NK-92 (cell line): Measurements from ENCODE around the gene HOXC11.

Experiments used
- DNase-seq: peaks from one replicate; lab custom pipeline; 2025; ENCODE audit not compliant: unreplicated experiment; lab: John Stamatoyannopoulos, UW

Gene HOXC11

GRCh38 chr12:54019924-54020590, 47.1 kb downstream of the HOXC11 start:
- no peak for DNase-seq

- no peak for DNase-seq
Observed at GRCh38 chr12:54020591-54021405, 47.9 kb downstream of the HOXC11 start.

GRCh38 chr12:54021432-54022013, 48.6 kb downstream of the HOXC11 start:
- no peak for DNase-seq

DNA sequence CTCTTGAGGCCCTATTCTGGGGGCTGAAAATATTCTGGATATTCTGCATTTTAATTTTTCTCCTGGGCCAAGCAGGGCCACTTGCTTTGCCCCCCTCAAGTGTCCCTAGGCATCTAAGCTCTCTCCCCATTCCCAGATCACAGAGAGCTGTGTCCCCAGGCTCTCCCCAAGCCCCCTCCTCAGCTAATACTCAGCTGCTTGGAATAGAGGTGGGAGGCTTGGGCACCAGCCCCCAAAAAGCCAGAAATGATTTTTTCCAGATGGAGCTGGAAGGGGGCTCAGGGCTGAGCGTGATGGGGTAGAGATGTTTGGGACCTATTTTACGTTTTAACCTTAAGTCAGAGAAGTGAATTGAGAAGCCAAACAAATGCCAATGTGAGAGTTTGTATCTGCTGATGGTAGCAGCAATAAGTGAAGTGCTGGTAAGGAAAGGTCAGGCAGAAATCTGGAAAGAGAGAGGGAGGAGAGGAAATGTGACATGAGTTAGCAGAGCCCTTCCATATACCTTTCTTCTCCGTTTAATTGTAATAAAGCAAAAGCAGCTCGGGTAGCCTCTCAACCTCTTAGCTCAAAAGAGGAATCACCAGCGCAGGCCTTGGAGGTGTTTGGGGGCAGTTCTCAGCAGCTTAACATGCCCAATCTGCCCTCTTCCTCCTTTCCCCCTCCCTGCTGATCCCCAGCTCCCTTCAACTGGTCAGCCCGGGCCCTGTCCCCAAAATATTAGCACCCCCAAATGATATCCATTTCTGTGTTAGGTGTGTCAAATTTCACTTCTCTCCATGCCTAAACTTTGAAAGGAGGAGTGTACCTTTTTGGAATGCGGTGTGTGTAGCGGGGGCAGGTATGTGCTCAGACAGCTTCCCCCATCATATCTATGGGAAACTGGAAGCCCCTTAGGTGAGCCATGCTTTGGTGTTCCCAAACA, 50.3 kb downstream of the HOXC11 start:
- DNase-seq = no peak

DNA sequence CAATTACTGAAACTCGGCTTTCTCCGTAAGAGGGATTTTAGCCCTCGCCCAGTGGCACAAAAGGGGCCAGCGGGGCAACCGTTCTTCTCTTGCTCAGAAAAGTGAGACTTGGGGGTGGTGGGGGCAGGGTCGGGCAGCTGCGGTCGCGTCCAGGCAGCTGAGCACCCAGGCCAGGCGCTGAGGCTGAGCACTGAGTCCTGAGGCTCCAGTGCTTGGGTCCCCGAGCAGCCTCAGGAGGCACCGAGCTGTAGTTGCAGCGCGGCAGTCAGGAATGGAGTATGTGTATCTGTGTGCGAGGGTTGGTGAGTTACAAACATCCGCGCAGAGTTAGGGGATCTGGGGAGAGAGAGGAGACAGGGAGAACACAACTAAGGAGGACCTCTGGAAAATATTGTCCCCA, 51.2 kb downstream of the HOXC11 start:
- no peak for DNase-seq

DNA sequence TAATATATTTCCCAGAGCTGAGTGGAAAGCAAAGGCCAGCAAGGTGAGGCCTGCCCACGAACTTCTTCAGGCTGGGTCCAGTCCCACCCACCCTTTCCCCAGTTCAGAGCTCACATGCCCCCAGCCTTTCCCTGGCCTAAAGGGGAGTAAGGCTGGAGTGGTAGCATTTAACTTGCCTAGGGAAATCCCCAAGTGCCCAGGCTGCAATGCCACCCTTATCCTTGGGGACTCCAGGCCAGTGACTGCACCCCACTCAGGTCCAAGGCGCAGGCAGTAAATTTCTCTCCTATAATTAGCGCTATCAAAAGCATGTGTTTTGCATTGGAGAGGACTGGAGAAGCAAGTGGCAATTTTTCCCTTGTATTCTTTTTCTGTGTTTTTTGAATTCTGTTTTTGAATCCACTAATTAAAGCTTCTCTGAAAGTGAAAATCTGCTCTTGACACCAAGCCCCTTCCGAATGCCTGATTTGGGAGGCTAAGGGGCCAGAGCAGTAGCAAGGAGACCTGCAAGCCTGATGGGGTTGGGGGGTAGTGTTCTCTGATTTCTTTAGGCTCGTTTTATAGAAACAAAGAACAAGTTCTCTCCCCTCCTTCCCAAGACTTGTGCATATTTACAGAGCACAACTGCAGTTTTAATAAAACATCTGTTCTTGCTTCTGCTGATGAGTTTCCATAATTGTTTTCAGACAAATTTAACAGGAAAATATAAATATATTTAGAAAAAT, 51.8 kb downstream of the HOXC11 start:
- DNase-seq = no peak

GRCh38 chr12:54025499-54026405, 52.8 kb downstream of the HOXC11 start:
- no peak for DNase-seq

DNA sequence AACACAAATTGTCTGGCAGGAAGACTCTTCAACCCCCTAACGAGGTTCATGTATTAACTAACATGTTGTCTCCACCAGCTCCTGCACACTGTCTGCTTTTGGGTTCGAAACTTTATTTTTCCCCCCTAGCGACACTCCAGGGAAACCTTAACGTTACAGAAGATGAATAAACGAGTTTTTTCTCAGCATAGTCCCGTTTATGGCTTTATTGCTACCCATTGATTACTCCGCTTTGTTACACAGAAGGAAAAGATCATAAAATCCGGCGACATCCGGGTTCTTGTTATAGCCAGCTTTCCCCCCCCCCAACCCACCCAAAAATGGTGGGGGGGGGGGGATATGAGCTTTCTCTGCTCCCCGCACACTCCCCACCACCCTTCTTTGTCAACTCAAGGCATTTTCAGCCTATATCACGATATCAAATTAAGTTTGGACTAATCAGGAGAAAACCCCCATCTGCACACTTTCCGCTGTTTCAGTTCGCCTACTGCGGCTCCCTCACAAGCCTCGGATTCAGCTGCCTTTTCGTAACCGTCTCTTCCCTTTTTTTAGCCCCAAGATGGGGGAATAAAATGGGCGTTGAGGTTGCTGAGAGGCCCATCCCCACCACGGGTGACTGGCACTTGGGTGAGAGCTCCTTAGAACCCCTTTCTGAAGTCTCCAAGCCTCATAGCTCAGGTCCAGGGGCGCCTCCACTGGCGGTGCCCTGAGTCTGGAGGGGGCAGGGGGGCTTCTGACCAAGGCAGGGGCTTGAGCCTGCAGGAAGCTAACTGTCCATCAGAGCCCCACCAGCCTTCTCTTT, 53.9 kb downstream of the HOXC11 start:
- DNase-seq = no peak
